AG10803 (cell line): ENCODE measurements around the gene RASA3.
A peak's percentile ranks its signal among the peaks of the same experiment; 100 is the strongest.

Experiments used
- DNase-seq: peaks from one replicate; pipeline ENCODE4 v3.0.0; 2010; ENCODE audit warnings: low read depth
- H3K4me3 ChIP-seq: 2 replicates; pipeline ENCODE4 v1.5.1; 2011; ENCODE audit warnings: mild to moderate bottlenecking, low read length, control low read depth
- TF ChIP-seq, protein P1 (sequence below): conservative IDR thresholded peaks from 2 replicates; pipeline ENCODE4 v1.5.1; 2011; ENCODE audit warnings: mild to moderate bottlenecking, low read length, control low read depth, inconsistent platforms

RASA3 gene

GRCh38 chr13:114108894-114109293, 23.5 kb downstream of the RASA3 start:
- DNase-seq: no peak
- TF ChIP-seq, protein P1, sequence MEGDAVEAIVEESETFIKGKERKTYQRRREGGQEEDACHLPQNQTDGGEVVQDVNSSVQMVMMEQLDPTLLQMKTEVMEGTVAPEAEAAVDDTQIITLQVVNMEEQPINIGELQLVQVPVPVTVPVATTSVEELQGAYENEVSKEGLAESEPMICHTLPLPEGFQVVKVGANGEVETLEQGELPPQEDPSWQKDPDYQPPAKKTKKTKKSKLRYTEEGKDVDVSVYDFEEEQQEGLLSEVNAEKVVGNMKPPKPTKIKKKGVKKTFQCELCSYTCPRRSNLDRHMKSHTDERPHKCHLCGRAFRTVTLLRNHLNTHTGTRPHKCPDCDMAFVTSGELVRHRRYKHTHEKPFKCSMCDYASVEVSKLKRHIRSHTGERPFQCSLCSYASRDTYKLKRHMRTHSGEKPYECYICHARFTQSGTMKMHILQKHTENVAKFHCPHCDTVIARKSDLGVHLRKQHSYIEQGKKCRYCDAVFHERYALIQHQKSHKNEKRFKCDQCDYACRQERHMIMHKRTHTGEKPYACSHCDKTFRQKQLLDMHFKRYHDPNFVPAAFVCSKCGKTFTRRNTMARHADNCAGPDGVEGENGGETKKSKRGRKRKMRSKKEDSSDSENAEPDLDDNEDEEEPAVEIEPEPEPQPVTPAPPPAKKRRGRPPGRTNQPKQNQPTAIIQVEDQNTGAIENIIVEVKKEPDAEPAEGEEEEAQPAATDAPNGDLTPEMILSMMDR: no peak
- H3K4me3 ChIP-seq: no peak overlapping the region

- no peak for DNase-seq
- TF ChIP-seq, protein P1: no peak
- no peak overlapping the region for H3K4me3 ChIP-seq
These were observed 24.2 kb downstream of the RASA3 start for GRCh38 chr13:114108141-114108761.

GRCh38 chr13:114107686-114108081, 24.7 kb downstream of the RASA3 start:
- peak; percentile 70 for DNase-seq
- TF ChIP-seq, protein P1: no peak
- H3K4me3 ChIP-seq: no peak overlapping the region

DNA sequence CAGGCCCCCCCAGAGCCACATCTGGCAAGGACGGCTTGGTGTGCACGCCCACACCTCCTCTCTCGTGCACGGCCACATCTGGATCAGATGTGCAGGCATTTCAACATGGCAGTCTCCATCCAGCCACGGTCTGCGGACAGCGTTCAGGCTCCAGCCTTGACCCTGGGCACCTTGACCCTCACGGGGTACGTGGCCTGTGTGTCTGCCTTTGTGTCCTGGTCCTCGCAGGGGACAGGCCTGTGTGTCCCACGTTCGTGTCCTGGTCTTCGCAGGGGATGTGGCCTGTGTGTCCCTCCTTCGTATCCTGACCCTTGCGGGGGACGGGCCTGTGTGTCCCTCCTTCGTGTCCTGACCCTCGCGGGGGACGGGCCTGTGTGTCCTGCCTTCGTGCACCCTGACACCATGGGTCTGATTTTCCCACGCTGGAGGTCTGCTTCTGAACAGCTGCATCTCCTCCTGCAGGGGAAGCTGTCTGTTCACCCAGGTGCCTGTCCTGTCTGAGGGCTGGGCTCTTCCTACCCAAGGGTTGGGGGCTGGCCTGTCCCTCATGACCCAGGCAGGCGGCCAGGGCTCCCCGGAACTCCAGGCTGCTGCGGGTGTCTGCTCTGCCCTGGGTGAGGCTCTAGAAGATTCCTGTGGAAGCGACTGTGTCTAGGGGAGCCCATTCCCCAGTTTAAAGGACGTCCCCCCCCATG, 25.3 kb downstream of the RASA3 start:
- no peak overlapping the region for H3K4me3 ChIP-seq
- TF ChIP-seq, protein P1: no peak
- DNase-seq: no peak

- DNase-seq: no peak
- H3K4me3 ChIP-seq: no peak overlapping the region
- TF ChIP-seq, protein P1: no peak
These were observed 25.9 kb downstream of the RASA3 start for GRCh38 chr13:114106526-114106925.

DNA sequence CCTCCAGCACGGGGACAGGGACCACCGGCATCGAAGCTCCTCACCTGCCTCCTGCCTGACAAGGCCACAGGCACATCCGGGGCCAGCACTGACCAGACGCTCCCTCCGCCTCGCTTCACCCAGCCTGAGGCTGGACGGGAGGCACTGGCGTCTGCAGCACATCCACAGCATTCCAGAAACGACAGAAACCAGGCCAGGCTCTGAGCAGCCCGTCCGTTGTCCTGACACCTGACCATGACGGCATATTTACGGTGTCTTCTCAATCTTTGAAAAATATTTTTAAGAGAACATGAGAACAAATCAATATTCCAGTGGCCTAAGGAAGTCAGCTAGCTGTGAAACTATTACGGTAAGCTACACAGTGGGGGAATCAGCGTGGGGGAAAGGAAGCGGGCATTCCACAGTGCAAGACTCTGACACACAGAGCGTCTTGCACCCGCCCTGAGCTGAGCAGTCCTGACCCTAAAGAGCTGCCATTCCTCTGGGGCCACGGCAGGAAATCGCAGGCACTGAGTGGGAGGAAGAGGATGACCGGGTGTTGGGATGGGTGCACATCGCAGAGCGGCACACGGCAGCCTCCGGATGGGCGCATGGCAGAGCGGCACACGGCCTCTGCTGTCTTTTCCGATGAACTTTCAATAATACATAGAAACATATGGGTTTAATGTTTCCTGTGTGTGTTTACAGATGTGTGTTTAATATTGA, 26.8 kb downstream of the RASA3 start:
- H3K4me3 ChIP-seq: no peak overlapping the region
- no peak for DNase-seq
- TF ChIP-seq, protein P1: no peak
